ENCODE results near the gene EHD1. TPM values are rescaled to one million over a fixed set of nuclear protein-coding genes. Genes with fewer than 3 reads are reported as not detected.

The EHD1 gene
- total RNA-seq, 1 experiment from 2014 or later: 92.8 TPM

- no TSS peak for BruUV-seq (replicated peaks)
- TF ChIP-seq CTCF (IDR thresholded peaks at IDR 0.05; ENCODE audit: unreplicated experiment): no peak
- intact Hi-C loops (cut with micrococcal nuclease; ENCODE audit: unreplicated experiment): no loop called here
- CTCF ChIA-PET: interaction anchor here (0.7 to 1.4 kb wide), 3 partner anchors 14 to 91 kb away, joined by 3 to 6 read pairs (median 4); no protein-coding TSS in a partner anchor
- no peak overlapping the region for H3K27ac Mint-ChIP-seq (ENCODE audit: unreplicated experiment)
- no peak for DNase-seq
- peak overlapping the region; percentile 98 for H3K4me3 Mint-ChIP-seq (ENCODE audit: low read depth, unreplicated experiment)
- peaks cover 53% of the 10 kb centered on the region for H3K4me1 Mint-ChIP-seq (ENCODE audit: low read depth, unreplicated experiment)
- H3K36me3 Mint-ChIP-seq (ENCODE audit: insufficient read depth, unreplicated experiment): peaks cover 82% of the 10 kb centered on the region
- no peaks in the 10 kb centered on the region for H3K27me3 Mint-ChIP-seq (ENCODE audit: unreplicated experiment)
- no peaks in the 10 kb centered on the region for H3K9me3 Mint-ChIP-seq (ENCODE audit: low read depth, unreplicated experiment)
These were observed 3.8 kb downstream of the EHD1 start for GRCh38 chr11:64874308-64875240.

GRCh38 chr11:64872790-64873488, 5.5 kb downstream of the EHD1 start:
- H3K4me3 Mint-ChIP-seq (ENCODE audit: low read depth, unreplicated experiment): peak overlapping the region; percentile 4
- no peaks in the 10 kb centered on the region for H3K27me3 Mint-ChIP-seq (ENCODE audit: unreplicated experiment)
- H3K27ac Mint-ChIP-seq (ENCODE audit: unreplicated experiment): no peak overlapping the region
- CTCF ChIA-PET: interaction anchor here (0.6 to 1.1 kb wide), 2 partner anchors 15 to 191 kb away, joined by 4 to 5 read pairs; no protein-coding TSS in a partner anchor
- no peak for DNase-seq
- no TSS peak for BruUV-seq (replicated peaks)
- peaks cover 79% of the 10 kb centered on the region for H3K36me3 Mint-ChIP-seq (ENCODE audit: insufficient read depth, unreplicated experiment)
- TF ChIP-seq CTCF (IDR thresholded peaks at IDR 0.05; ENCODE audit: unreplicated experiment): no peak
- no peaks in the 10 kb centered on the region for H3K9me3 Mint-ChIP-seq (ENCODE audit: low read depth, unreplicated experiment)
- H3K4me1 Mint-ChIP-seq (ENCODE audit: low read depth, unreplicated experiment): peaks cover 66% of the 10 kb centered on the region
- intact Hi-C loops (cut with micrococcal nuclease; ENCODE audit: unreplicated experiment): no loop called here

- TF ChIP-seq CTCF (IDR thresholded peaks at IDR 0.05; ENCODE audit: unreplicated experiment): no peak
- no TSS peak for BruUV-seq (replicated peaks)
- peaks cover 73% of the 10 kb centered on the region for H3K36me3 Mint-ChIP-seq (ENCODE audit: insufficient read depth, unreplicated experiment)
- CTCF ChIA-PET: no interaction called here
- H3K27ac Mint-ChIP-seq (ENCODE audit: unreplicated experiment): no peak overlapping the region
- peak overlapping the region; percentile 54 for H3K4me3 Mint-ChIP-seq (ENCODE audit: low read depth, unreplicated experiment)
- DNase-seq: no peak
- H3K4me1 Mint-ChIP-seq (ENCODE audit: low read depth, unreplicated experiment): peaks cover 68% of the 10 kb centered on the region
- H3K9me3 Mint-ChIP-seq (ENCODE audit: low read depth, unreplicated experiment): no peaks in the 10 kb centered on the region
- no peaks in the 10 kb centered on the region for H3K27me3 Mint-ChIP-seq (ENCODE audit: unreplicated experiment)
- intact Hi-C loops (cut with micrococcal nuclease; ENCODE audit: unreplicated experiment): no loop called here
These were observed 6.9 kb downstream of the EHD1 start for GRCh38 chr11:64871492-64871891.

- no peaks in the 10 kb centered on the region for H3K9me3 Mint-ChIP-seq (ENCODE audit: low read depth, unreplicated experiment)
- no peak for DNase-seq
- H3K27me3 Mint-ChIP-seq (ENCODE audit: unreplicated experiment): no peaks in the 10 kb centered on the region
- CTCF ChIA-PET: no interaction called here
- peaks cover 72% of the 10 kb centered on the region for H3K36me3 Mint-ChIP-seq (ENCODE audit: insufficient read depth, unreplicated experiment)
- intact Hi-C loops (cut with micrococcal nuclease; ENCODE audit: unreplicated experiment): no loop called here
- no peak overlapping the region for H3K27ac Mint-ChIP-seq (ENCODE audit: unreplicated experiment)
- no TSS peak for BruUV-seq (replicated peaks)
- peak overlapping the region; percentile 54 for H3K4me3 Mint-ChIP-seq (ENCODE audit: low read depth, unreplicated experiment)
- TF ChIP-seq CTCF (IDR thresholded peaks at IDR 0.05; ENCODE audit: unreplicated experiment): no peak
- peaks cover 68% of the 10 kb centered on the region for H3K4me1 Mint-ChIP-seq (ENCODE audit: low read depth, unreplicated experiment)
These were observed 7.4 kb downstream of the EHD1 start for GRCh38 chr11:64870893-64871466.
